CD4-positive, alpha-beta T cell treated with Interferon gamma for 1 hour (primary cell): Measurements from ENCODE around the gene ZNF385C.
A peak's percentile ranks its signal among the peaks of the same experiment; 100 is the strongest.
"Not testable (repeated sequence)": the region's sequence is repeated elsewhere in the genome, so short reads cannot be mapped to it uniquely, and the experiment has no call there.

Source experiments
- DNase-seq: peaks from one replicate; pipeline ENCODE4 v3.0.0-alpha.2; 2020

ZNF385C gene

DNA sequence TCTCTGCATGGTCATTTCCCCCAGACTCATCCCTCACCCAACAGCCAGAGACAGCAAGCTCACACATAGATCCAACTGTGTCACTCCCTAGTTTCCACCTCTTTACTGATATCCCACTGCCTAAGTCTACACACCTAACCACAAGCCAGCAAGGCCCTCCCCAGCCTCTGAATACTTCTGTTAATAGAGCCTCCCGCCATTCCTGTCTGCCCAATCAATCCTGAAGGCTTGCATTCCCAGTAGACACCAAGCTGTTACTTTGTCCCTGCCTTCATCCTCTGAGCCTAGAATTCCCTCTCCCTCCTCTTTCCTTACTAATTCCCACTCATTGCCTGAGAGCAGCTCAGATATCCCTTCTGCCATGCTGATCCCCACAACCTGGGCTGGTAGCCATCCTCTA is 52.6 kb downstream of the ZNF385C start:
- DNase-seq, result no peak

DNA sequence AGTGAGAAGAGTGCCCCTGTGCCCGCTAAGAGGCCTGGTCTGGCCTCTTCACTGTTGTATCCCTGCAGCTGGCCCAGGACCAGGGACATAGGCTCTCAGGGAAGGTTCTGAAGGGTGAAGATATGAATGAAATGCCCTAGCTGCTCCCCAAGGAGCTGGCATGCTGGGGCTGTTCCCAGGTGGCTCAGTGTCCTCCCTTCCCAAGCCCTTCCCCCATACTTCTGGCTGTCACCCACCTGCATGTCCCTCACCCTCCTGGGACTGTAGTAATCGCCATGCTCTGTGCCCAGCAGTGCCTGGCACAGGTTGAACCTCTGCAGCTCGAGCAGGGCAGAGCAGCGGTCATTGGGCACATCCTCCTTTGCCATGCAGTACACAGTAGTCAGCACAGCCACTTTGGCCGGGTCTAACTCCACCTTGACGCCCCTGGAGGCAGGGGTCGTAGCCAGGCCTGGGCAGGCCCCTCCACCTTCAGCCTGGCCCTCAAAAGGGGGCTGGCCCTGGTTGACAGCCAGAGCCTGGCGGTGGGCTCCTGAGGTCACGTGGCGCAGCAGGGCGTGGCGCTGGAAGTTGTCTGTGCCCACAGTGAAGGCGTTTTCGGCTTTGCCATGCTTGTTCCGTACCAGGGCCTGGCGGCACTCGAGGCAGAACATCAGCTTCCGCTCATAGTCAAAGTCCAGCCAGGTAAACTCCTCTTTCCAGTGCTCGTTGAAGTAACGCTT is 55.5 kb downstream of the ZNF385C start:
- DNase-seq, result no peak

DNA sequence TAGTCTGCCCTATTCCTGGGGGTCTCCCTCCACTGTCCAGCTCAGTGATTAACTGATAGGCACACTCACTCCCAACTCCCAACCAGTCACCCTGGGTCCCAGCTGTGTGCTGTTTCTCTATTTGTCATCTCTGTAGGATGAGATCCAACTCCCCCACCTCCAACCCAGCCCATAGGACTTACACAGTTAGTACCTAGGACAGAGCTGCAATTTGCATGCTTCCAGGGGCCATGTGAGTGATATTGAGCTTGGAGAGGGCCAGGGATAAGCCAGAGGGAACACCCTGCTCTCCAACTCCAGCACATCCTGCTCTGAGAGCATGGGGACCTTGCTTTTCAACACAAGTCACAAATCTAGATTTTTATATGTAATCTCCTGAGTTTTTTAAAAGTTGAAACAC is 56.7 kb downstream of the ZNF385C start:
- DNase-seq, result no peak

DNA sequence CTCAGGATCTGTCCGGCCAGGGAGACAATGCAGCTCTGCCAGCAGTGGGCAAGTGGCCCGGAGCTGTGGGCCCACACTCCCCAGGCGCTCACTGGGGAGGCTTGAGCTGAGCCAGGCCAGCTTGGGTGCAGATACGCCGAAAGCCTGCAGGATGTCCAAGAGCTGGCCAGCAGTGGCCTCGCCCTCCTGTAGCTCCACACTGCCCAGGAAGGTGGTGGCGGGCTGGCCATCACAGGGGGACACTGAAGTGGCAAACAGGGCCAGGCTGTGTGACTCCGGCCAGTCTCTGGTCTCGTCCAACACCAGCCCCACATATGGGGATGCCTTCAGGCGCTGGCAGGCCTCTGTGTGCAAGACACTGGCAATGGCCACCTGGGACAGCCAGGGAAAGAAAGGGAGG is 57.5 kb downstream of the ZNF385C start:
- DNase-seq, result no peak

DNA sequence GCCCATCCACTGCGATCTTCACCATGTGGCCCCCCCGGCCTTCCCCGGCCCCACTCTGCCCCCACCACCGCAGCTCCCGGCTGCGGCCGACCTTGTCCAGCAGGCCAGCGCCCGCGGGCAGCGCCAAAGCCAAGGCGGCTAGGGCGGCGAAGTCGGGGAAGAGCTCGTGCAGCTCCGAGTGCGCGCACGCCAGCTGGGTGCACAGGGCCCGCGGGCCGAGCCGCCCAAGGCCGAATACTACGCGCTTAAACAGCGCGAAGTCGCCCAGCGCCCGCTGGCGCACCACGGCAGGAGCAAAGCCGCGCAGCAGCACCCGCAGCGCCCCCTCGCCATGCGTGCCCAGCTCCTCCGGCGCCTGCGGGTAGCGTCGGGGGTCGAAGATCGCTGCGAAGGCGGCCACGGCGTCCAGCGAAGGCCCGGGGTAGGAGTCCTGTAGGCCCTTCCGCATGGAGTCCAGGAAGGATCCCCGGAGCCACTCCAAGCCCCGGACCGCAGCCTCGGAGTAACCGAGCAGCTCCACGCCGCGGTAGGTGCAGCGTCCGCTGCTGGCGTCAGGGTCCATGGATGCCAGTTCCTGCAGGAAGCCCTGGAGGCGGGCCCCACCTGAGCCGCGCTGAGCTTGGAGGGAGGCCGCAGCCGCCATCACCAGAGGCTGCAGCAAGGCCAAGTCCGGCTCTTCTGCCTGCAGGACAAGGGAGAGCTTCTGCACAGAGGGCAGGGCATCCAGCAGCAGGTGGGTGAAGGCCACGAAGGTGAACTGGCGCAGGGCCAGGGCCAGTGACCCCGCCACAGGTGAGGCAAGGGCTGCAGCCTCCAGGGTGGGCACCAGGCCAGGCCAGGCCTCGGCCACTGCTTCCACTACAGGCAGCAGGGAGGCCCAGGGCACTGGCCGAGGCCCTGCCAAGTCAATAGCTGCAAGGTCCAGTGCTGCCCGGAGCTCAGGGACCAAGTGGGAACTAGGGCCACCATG is 58.2 kb downstream of the ZNF385C start:
- DNase-seq, result no peak

DNA sequence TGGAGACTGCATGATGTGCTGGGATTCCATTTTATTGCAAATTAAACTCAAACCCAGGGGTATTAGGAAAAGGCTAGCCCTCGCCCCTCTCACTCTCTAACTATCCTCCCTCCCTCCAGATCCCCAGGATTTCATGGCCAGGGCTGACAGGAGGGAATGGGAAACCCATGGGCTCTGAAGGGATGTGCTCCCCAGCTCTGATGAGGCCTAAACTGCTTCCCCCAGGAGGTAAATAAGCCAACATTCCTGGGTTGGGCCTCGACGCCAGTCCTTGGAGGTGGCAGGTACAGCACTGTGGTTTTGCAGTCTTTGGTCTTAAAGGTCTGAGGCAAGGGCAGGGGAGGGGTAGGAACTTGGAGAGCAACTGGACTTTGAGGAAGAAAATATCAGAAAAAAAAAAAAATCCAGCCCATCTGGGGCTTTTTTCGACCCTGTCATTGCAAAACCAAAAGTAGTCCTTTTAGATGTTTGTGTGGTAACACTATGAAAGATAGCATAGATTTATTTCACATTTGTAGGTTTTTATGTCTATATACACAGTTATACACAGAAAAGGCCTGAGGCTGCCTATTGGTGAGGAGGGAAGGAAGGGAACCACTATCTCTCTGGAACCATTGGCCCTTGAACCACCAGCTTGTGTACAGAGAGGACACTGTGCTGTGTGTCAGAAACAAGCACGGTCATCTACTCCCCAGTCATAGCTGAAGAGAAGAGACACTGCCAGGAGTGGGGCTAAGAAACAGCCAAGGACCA is 59.9 kb downstream of the ZNF385C start:
- no peak for DNase-seq

DNA sequence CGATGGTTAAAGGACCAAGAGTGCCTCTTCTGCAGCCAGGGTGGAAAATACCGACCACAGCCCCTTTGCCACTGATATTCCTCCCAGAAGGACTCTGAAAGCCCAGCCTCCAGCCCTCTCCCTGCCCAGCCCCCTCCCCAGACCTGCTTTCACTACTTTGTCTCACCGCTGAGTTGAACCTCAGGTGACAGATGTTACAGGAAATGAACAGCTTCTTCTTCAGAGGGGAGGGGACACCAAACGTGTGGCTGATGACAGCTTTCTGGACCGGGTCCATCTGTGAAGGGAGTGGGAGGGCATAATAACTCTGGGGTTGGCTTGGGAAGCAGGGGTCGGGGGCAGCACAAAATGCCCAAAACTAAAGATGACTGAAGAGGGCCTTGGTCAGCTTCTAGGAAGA is 64.2 kb downstream of the ZNF385C start:
- no peak for DNase-seq

DNA sequence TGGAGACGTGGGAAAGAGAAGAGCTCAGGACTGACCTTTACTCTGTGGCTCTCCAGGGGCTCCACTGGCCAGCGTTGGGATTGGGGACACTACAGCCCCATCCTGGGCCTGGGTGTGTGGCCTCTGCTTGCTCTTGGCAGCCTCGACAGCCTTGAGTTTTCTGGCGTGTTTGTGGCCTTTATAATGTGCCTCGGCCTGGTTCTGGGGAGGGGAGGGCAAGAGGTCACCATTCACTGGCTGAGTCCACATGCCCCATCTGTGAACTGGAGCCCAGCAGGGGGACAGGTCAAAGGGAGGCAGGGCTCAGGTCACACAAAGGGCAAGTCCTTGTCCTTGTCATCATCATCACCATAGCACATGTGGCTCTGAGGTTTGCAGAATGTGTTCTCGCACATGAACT is 66.7 kb downstream of the ZNF385C start:
- DNase-seq, result no peak

DNA sequence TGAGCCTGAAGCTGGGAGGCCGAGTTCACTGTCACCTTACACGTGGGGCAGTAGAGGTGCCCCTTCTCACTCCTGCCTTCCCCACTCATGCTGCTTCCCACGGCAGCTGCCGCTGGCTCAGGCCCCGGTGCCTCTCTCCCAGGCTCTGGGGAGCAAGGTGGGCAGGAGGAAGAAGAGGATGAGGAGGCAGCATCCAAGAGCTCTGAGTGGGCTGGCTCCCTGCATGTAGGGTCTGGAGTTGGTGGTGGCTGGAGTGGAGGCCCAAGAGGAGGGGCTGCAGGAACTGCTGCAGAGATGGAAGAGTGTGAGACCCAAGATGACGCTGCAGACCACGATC is 69.5 kb downstream of the ZNF385C start:
- no peak for DNase-seq

DNA sequence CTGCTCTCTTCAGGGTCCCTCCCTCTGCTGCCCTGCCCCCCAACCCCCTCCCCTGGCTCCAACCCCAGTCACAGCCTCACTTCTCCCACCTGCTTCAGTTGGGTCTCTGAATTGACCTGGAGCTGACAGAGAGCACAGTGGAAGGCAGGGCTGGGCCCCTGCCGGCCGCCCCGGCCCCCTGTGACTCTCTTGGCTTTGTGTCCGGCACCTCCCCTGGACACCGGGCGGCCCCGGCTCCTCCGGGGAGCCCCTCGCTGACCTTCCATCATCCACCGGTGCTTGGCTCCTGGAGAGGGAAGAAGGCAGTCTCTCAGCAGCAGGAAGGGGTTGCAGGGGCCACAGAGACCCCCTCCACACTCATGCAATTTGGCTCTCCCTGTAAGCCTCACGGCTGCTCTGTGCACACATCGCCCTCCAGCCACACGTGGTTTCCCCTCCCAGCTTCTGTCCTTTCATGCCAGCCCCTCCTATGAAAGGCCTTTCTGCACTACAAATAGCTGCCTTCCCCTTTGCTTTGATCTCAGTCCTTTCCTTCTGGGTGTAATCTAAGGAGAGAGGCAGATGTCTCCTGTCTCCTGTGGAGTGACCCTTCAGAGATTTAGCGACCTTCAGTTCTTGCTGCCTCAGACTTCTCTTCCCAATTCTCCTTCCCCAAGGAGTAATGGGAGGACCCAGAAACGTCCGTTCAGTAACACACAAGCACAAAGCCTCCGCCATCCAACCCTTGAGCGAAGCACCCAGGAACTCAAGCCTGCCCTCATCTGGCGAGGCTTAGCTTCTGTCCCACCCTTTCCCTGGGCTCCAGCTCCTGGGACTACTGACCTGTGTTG is 70.1 kb downstream of the ZNF385C start:
- DNase-seq, result no peak

DNA sequence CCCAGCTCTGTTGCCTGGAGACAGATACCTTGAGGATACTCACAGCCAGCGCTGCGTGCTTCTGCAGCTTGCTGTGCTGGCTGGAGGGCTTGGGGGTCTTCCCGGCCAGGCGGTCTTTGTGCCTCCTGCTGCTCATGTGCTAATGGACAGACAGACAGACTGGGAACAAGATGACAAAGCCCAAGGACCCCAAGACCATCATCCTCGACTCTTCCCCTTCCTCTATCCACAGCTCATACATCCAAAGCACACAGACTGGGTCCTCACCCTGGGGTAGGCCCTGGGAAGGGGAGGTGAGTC is 70.7 kb downstream of the ZNF385C start:
- DNase-seq, result no peak

DNA sequence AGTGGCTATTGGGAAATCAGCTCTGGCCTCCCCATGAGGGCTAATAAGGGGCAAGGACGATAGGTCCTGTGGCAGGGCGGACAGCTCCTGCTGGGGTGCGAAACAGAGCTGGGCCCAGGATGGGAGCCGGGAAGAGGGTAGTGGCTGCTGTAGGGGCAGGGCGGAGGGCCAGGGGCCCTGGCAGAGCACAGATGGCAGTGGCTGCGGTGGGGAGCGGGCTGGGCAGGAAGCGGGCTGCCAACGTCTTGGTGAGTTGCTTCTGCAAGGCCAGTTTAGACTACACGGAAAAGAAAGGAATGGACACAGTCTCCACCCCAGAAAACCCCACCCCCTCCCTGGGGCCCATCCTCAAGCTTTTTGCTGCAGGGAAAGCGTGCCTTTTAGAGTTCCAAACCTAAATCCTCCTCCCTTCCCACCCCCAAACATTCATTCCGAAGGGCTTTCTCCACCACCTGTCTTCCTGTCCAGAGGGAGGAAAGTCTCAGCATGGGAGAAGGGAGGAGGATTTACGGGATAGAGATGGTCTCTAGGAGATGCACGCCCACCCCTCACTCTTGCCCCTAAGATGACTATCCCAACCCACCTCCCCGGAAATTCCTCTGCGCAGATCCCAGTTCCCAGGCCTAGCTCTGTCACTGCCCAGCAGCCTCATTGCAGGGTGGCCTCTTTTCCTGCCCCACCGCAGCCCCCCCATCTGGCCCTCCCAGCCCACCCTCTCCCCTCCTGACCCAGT is 71.2 kb downstream of the ZNF385C start:
- no peak for DNase-seq

DNA sequence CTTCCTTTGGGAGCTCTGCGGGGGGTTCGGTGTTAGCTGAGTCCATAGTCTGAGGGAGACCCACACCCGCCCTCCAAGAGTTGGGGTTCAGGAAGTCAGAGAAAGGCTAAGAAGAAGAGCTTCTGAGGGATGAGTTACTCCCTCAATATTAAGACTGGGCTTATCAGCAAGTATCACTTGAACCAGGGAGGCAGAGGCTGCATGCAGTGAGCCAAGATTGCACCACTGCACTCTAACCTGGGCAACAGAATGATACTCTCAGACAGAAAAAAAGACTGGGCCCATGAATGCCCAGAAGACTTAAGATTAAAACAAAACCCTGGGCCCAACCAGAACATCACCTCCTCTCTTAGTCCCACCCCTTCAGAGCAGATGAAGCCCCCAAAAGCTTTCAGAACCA is 72.3 kb downstream of the ZNF385C start:
- DNase-seq, result no peak

DNA sequence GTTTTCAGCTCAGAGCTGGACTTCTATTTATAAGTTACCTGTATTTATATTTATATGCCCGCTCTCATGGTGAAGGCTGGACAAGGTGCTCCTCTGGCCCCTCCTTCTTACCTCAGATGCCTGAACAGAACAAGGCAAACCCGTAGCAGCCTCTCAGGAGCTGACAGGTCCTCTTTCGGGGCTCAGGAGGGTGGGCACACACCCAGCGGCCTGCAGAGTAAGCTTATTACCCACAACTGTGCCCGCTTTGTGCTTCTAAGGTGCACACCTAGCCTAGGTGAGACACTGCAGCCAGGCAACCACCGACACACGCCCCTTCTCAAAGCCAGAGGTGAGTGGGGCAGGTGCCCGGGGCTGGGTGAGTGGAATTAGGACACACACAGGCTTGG is 73.1 kb downstream of the ZNF385C start:
- DNase-seq, result no peak

DNA sequence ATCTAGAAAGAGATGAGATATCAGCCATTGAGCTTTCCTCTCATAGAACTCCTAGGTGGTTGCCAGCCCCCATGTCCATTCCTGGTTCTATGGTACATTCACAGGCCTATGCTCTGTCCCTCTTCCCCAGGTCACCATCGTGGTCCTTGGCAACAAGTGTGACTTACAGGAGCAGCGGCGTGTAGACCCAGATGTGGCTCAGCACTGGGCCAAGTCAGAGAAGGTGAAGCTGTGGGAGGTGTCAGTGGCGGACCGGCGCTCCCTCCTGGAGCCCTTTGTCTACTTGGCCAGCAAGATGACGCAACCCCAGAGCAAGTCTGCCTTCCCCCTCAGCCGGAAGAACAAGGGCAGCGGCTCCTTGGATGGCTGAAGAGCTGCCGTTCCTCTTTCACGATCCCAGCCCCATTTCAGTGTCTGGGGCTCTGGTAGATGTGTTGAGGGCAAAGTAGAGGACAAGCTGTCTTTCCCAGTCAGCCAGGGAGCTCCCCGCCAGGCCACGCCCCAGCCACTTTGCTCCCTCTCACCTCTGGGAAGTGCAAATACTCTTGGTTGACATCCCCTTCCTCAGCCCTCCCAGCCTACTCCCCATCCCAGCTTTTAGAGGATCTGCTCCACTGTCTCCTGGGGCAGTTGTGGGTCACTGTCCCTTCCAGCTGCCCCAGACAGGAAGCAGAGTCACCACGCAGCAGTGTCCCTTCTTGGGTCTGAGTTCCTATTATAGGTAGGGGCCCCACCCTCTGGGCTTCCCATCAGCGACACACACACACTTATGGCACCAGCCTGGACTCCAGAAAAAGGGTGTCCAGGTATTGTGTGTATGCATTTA is 74.5 kb downstream of the ZNF385C start:
- DNase-seq, result peak; percentile 54

DNA sequence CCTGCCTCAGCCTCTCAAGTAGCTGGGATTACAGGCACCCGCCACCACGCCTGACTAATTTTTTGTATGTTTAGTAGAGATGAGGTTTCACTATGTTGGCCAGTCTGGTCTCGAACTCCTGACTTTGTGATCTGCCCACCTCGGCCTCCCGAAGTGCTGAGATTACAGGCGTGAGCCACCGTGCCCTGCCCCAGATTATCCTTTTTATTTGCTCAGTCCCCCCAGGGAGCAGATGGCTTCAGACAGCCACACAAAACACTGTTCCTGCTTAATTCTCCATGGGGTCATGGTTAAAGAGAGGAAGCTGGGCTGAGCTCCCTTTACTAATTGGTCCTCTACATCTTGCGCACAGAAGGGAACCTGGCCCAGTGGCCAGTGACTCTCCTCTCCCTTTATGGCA is 77.4 kb downstream of the ZNF385C start:
- DNase-seq, result not testable (repeated sequence)

DNA sequence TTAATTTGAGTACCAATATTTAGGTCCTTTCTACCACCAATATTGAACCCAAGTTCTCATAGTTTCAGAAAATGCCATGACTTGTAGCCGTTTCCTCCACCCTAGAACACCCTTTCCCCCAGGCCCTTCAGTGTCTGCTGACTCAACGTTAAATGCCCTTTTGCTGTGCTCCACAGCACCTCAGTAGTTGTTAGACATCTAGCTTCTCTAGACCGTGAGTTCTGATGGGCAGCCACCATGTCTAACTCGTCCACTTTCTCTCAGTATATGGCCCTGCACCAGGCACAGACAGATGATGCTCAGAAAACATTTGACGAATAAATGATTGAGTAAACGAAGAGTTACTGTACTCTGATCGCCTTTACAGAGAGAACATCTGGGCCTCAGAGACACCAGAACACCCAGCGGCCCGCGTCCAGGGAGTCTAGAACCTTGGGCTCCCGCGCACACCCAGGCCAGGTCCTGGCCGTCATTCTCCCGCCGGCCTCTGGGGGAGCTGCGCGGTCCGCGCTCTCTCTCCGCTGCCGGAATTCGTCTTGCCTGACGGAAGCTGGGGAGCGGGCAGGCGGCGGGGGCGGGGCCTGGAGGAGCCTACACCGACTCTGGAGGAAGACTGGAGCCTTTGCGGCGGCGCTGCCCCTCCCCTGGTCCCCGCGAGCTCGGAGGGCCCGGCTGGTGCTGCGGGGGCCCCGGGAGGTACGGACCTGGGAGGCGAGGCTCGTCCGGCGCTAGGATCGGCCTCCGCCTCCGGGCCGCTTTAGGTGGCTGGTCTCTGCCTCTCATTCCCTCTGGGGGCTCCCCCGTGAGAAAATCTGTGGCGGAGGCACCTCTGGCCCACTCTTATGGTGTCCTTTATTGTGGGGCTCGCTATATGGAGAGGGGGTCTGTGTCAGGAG is 78.5 kb downstream of the ZNF385C start, which contains the start of gene NKIRAS2:
Gene NKIRAS2, plus strand, starts transcription at position 582 of the 896 bp plus-strand sequence. CDS start 1,488 bp downstream, outside the sequence.
- DNase-seq, result peak; percentile 92

DNA sequence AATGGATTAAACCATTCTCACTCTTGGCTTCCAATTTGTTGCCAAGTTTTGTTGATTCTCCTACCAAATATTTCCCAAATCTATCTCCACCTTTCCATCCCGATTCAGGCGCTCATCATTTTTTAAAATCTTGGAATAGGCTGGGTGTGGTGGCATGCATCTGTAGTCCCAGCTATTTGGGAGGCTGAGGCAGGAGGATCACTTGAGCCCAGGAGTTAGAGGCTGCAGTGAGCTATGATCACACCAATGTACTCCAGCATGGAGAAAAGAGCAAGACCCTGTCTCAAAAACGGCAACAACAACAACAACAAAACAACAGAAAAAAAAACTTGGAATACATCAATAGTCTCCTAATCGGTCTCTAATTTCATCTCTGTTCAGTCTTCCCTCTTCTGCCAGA is 79.3 kb downstream of the ZNF385C start:
- DNase-seq, result no peak

DNA sequence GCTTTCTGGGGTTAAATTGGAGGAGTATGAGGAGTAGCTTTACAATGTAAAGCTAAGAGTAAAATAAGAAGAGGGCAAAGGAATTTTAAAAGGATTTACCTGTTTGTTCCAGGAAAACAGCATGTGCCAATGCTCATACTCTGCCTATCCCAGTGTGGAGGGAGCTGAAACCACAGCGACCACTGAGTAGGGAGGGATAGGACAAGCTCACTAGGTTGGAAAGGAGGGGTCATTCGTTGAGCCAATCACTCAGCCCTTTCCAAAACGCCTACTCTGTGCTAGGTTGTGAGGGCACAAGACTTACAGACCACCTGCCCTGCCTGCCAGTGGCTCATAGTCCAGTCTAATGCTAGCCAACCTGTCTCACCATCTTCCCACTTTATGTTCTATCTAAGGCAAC is 79.9 kb downstream of the ZNF385C start:
- no peak for DNase-seq

DNA sequence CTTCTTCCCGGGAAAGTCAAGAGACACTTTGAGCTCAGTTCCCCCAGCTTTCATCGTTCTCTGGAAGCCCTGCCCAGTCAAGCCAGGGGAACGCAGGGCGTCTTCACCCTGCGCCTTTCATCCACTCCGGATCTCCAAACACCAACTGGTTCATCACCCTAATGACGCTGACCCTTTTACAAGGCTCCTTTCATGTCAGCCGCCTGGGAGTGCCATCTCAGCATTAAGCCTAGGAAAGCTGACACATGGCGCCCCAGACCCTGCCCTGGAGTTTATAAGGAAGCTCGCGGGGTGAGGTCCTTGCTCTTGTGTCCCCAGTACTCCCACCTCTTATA is 80.4 kb downstream of the ZNF385C start:
- no peak for DNase-seq
